ENCODE data around the gene CEP350.

Gene CEP350

GRCh38 chr1:180061019-180061418 lies 106.4 kb downstream of the CEP350 start:
- DNase-seq (ENCODE audit: low read depth): no peak

- no peak for DNase-seq (ENCODE audit: low read depth)
Observed at GRCh38 chr1:180062452-180062971, 107.9 kb downstream of the CEP350 start.

GRCh38 chr1:180065408-180065807 lies 110.8 kb downstream of the CEP350 start:
- no peak for DNase-seq (ENCODE audit: low read depth)

GRCh38 chr1:180066150-180066549 lies 111.5 kb downstream of the CEP350 start:
- DNase-seq (ENCODE audit: low read depth): no peak

GRCh38 chr1:180070286-180070685 lies 115.7 kb downstream of the CEP350 start:
- DNase-seq (ENCODE audit: low read depth): no peak

GRCh38 chr1:180071759-180072158 lies 117.1 kb downstream of the CEP350 start:
- no peak for DNase-seq (ENCODE audit: low read depth)

GRCh38 chr1:180080439-180080838 lies 125.8 kb downstream of the CEP350 start:
- no peak for DNase-seq (ENCODE audit: low read depth)

- no peak for DNase-seq (ENCODE audit: low read depth)
Observed at GRCh38 chr1:180081474-180081873, 126.9 kb downstream of the CEP350 start.

- no peak for DNase-seq (ENCODE audit: low read depth)
Observed at GRCh38 chr1:180083164-180083563, 128.6 kb downstream of the CEP350 start.

GRCh38 chr1:180084867-180085266 lies 130.3 kb downstream of the CEP350 start:
- no peak for DNase-seq (ENCODE audit: low read depth)

- no peak for DNase-seq (ENCODE audit: low read depth)
Observed at GRCh38 chr1:180085331-180085730, 130.7 kb downstream of the CEP350 start.

GRCh38 chr1:180092931-180093650 lies 138.5 kb downstream of the CEP350 start:
- DNase-seq (ENCODE audit: low read depth): no peak

GRCh38 chr1:180094705-180095295 lies 140.2 kb downstream of the CEP350 start:
- DNase-seq (ENCODE audit: low read depth): no peak

GRCh38 chr1:180096584-180097325 lies 142.1 kb downstream of the CEP350 start:
- DNase-seq (ENCODE audit: low read depth): no peak

- no peak for DNase-seq (ENCODE audit: low read depth)
Observed at GRCh38 chr1:180097326-180097605, 142.7 kb downstream of the CEP350 start.

- DNase-seq (ENCODE audit: low read depth): no peak
Observed at GRCh38 chr1:180101411-180101810, 146.8 kb downstream of the CEP350 start.

- no peak for DNase-seq (ENCODE audit: low read depth)
Observed at GRCh38 chr1:180103819-180104218, 149.2 kb downstream of the CEP350 start.

- DNase-seq (ENCODE audit: low read depth): no peak
Observed at GRCh38 chr1:180112091-180112490, 157.5 kb downstream of the CEP350 start.

- no peak for DNase-seq (ENCODE audit: low read depth)
Observed at GRCh38 chr1:180112984-180113647, 158.5 kb downstream of the CEP350 start.

- no peak for DNase-seq (ENCODE audit: low read depth)
Observed at GRCh38 chr1:180114396-180114945, 159.9 kb downstream of the CEP350 start.

- peak; percentile 68 for DNase-seq (ENCODE audit: low read depth)
Observed at GRCh38 chr1:180116964-180117763, 162.6 kb downstream of the CEP350 start.

- peak; percentile 22 for DNase-seq (ENCODE audit: low read depth)
Observed at GRCh38 chr1:180117764-180118116, 163.1 kb downstream of the CEP350 start.
